HUES48 (cell line): Measurements from ENCODE around the gene CUL4A.
A peak's percentile ranks its signal among the peaks of the same experiment; 100 is the strongest.

Source experiments
- H3K27ac ChIP-seq: one replicate; pipeline ENCODE4 v1.7.0; 2013; ENCODE audit warnings: low read depth, low read length, inconsistent platforms
- H3K27me3 ChIP-seq: 2 replicates; pipeline ENCODE4 v1.6.1; 2013; ENCODE audit warnings: mild to moderate bottlenecking, low read length; ENCODE audit not compliant: control insufficient read depth, insufficient read depth
- H3K36me3 ChIP-seq: 2 replicates; pipeline ENCODE4 v1.6.1; 2013; ENCODE audit warnings: low read length; ENCODE audit not compliant: control insufficient read depth, insufficient read depth
- H3K4me1 ChIP-seq: 2 replicates; pipeline ENCODE4 v1.6.1; 2013; ENCODE audit warnings: mild to moderate bottlenecking, low read length; ENCODE audit not compliant: control insufficient read depth, insufficient read depth
- H3K4me3 ChIP-seq: 2 replicates; pipeline ENCODE4 v1.5.1; 2013; ENCODE audit warnings: mild to moderate bottlenecking, low read depth, low read length
- H3K9ac ChIP-seq: 2 replicates; pipeline ENCODE4 v1.6.1; 2013; ENCODE audit warnings: mild to moderate bottlenecking, low read depth, low read length, moderate library complexity
- H3K9me3 ChIP-seq: 2 replicates; pipeline ENCODE4 v1.6.1; 2013; ENCODE audit warnings: low read length; ENCODE audit not compliant: control insufficient read depth, insufficient read depth

Gene CUL4A

DNA sequence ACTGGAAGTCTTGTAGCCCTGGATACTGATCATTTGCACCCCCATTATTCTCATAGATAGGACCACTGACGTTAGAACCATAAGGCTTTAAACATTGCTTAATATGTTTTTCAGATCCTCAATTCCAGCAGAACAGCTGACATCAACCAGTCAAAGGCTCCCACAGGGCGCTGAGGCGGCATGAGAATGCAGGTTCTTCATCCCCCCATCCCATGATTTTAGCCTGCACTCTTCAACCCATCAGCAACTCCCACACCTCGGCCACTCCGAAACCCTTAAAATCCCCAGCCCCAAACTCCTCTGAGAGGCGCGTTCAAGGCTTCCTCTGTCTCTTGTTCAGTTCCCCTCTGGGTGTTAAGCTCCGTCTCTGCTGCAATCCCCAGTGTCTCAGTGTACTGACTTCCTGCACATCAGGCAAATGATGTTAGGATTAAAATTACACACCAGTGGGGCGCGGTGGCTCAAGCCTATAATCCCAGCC is 63.3 kb downstream of the CUL4A start:
- Histone ChIP-seq H3K27ac (no peak overlapping the region), H3K4me1 (no peaks in the 10 kb centered on the region; the same call in 1 of the 2 replicates), H3K27me3 (no peaks in the 10 kb centered on the region), H3K9me3 (no peaks in the 10 kb centered on the region), H3K36me3 (0 out of 2 replicates have a peak, but pooled peaks cover 5% of the 10 kb centered on the region), H3K4me3 (no peak overlapping the region), H3K9ac (no peak overlapping the region)

DNA sequence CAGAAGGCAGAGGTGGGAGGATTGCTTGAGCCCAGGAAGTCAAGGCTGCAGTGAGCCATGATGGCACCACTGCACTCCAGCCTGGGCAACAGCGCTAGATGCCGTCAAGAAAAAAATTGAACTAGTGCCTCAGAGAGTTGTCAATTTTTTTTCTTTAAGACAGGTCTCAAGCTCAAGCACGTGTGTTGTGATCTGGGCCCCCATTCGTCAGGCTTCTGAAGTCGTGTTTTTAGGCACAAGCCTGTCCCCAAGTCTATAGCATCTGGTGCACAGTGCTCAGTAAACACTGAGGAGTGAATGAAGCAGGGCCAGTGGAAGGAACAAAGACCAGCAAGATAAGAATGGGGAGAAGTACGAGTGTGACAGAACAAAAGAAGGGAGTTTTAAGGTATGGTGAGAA is 63.9 kb downstream of the CUL4A start:
- H3K36me3 ChIP-seq, result 0 out of 2 replicates have a peak, but pooled peaks cover 5% of the 10 kb centered on the region
- H3K9me3 ChIP-seq, result no peaks in the 10 kb centered on the region
- no peaks in the 10 kb centered on the region for H3K27me3 ChIP-seq
- no peak overlapping the region for H3K9ac ChIP-seq
- H3K4me3 ChIP-seq, result no peak overlapping the region
- H3K27ac ChIP-seq, result no peak overlapping the region
- H3K4me1 ChIP-seq, result no peaks in the 10 kb centered on the region; the same call in 1 of the 2 replicates

DNA sequence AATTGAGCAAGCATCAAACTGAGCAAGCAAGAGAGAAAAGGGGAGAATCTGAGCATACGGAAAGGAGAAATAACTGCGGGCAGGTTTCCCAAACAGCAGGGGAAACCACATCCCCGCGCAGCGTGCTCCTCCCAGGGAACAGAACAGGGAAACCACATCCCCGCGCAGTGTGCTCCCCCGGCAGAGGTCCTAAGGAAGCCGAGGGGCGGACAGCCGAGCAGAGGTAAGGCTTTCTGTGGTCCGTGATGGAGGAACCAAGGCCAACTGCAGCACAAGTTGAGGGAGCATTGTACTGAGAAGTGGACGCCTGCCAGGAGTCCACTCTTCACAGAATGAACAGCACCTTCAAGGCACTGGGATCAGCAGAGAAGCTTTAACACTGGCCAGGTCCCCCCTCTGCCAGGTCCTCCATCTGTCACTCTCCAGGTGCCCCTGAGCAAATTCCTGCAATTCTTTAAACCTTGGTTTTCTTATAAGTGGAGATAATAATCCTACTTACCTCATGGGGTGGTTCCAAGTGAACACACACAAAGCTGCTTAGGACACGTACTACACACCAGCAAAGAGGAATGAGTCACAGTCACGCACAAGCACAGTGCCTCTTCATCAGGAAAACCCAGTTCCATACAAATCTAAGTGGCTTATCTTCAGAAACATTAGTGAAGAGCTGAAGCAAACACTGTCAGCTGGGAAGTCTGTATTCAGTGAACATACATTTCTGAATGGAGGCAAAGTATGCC is 64.6 kb downstream of the CUL4A start:
- Histone ChIP-seq H3K27me3 (no peaks in the 10 kb centered on the region), H3K4me1 (no peaks in the 10 kb centered on the region; the same call in 1 of the 2 replicates), H3K36me3 (0 out of 2 replicates have a peak, but pooled peaks cover 5% of the 10 kb centered on the region), H3K27ac (no peak overlapping the region), H3K9me3 (0 out of 2 replicates have a peak, but pooled peaks cover 2% of the 10 kb centered on the region), H3K9ac (no peak overlapping the region), H3K4me3 (no peak overlapping the region)

DNA sequence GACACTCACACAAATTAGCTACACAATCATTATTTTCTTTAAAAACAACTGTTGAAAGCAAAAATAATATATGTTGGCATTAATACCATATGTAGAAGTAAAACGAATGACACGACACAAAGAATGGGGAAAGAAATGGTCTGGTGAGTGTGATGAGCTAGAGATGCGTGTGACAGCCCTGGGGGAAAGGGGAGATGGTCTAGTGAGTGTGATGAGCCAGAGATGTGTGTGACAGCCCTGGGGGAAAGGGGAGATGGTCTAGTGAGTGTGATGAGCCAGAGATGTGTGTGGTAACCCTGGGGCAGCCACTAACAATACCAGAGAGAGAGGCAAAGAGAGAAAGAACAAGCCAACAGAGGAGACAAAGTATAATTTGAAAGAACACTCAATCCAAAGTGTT is 65.3 kb downstream of the CUL4A start:
- Histone ChIP-seq H3K9me3 (peaks cover 4% of the 10 kb centered on the region; the same call in 1 of the 2 replicates), H3K36me3 (0 out of 2 replicates have a peak, but pooled peaks cover 5% of the 10 kb centered on the region), H3K27me3 (no peaks in the 10 kb centered on the region), H3K4me3 (no peak overlapping the region), H3K9ac (no peak overlapping the region), H3K27ac (no peak overlapping the region), H3K4me1 (no peaks in the 10 kb centered on the region; the same call in 1 of the 2 replicates)

DNA sequence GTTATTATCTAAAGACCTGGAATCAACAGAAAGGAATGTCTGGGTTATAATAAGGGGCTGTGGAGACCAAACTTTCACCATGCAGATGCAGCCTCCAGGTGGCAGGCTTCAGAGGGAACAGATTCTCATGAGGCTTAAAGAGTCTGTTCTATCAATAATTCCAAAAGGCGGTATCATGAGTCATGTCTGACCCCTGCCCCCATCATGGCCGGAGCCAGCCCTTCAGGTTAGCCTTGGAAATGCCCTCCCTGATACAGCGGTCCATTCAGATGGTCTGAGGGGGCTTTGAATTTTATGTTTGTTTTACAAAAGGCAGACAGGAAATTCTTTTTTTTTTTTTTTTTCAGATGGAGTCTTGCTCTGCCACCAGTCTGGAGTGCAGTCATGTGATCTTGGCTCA is 66.0 kb downstream of the CUL4A start:
- Histone ChIP-seq H3K27ac (no peak overlapping the region), H3K9ac (no peak overlapping the region), H3K9me3 (peaks cover 4% of the 10 kb centered on the region; the same call in 1 of the 2 replicates), H3K4me1 (no peaks in the 10 kb centered on the region; the same call in 1 of the 2 replicates), H3K27me3 (no peaks in the 10 kb centered on the region), H3K4me3 (no peak overlapping the region), H3K36me3 (0 out of 2 replicates have a peak, but pooled peaks cover 5% of the 10 kb centered on the region)

DNA sequence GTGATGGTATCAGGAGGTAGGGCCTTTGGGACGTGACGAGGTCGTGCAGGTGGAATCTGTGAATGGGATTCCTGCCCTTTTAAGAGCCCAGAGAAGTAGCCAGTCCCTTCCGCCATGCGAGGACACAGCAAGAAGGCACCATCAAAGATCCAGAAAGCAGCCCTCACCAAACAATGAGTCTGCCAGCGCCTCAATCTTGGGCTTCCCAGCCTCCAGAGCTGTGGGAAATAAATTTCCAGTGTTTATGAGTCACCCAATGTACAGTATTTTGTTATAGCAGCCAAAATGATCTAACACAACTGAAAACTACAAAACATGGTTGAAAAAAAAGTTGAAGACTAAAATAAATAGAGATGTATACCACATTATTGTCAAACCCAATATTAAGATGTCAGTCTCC is 70.7 kb downstream of the CUL4A start:
- Histone ChIP-seq H3K27ac (no peak overlapping the region), H3K36me3 (no peaks in the 10 kb centered on the region), H3K27me3 (no peaks in the 10 kb centered on the region), H3K9ac (no peak overlapping the region), H3K4me3 (no peak overlapping the region), H3K9me3 (peaks cover 4% of the 10 kb centered on the region; the same call in 1 of the 2 replicates), H3K4me1 (no peaks in the 10 kb centered on the region; the same call in 1 of the 2 replicates)

DNA sequence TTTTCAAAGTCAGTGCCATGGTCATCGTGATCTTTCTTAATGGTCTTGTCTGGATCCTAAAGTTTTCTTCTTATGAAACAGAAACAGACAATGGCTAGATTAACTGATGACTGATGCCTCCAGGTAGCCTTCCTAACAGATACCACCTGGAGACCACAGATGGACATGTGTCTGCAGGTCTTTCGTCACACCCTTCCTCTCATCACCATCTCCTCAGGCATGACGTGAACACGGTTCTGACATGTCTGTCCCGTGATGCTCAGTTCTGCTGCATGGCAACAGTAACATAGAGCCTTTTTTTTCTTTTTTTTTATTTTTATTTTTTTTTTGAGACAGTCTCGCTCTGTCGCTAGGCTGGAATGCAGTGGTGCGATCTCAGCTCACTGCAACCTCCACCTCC is 74.5 kb downstream of the CUL4A start:
- Histone ChIP-seq H3K9ac (no peak overlapping the region), H3K9me3 (peaks cover 4% of the 10 kb centered on the region; the same call in 1 of the 2 replicates), H3K27me3 (0 out of 2 replicates have a peak, but pooled peaks cover 4% of the 10 kb centered on the region), H3K27ac (no peak overlapping the region), H3K36me3 (no peaks in the 10 kb centered on the region), H3K4me3 (no peak overlapping the region), H3K4me1 (no peaks in the 10 kb centered on the region)

DNA sequence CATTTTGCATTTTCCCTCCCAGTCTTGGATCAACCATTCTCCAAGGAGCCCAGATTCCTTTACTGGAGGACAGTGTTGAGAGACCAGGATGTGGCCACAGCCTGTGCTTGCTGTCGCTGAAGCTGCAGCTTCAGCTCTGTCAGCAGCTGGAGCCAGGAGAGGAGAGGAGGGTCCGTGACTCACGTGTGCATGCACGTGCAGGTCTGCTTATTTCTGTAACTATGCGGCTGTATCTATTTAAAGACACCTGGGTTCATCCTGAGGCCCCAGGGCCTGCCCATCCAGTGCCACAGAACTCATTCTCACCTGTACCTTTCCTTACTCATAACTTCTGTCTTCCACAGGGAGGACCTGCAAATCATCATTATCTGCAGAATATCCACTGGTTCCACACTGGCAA is 79.5 kb downstream of the CUL4A start:
- Histone ChIP-seq H3K27me3 (peaks cover 9% of the 10 kb centered on the region), H3K27ac (no peak overlapping the region), H3K36me3 (no peaks in the 10 kb centered on the region), H3K4me3 (no peak overlapping the region), H3K9me3 (no peaks in the 10 kb centered on the region), H3K4me1 (0 out of 2 replicates have a peak, but pooled peaks cover 3% of the 10 kb centered on the region), H3K9ac (no peak overlapping the region)

DNA sequence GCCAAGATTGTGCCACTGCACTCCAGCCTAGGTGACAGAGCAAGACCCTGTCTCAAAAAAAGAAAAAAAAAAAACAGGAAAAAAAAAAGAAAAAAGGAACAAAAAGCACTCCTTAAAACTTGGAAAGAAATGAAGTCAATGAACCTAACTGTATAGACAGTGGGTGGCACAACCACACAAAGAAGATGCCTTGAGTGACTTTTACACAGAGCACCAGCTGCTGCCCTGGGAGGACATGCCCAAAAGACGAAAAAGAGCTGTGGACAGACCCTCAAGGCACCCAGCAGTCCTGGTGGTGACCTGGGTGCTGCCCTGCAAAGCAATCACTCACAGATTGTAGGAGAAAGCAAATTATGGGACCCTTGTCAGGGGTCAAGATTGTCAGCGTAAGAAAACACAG is 81.7 kb downstream of the CUL4A start:
- Histone ChIP-seq H3K9ac (no peak overlapping the region), H3K27ac (no peak overlapping the region), H3K9me3 (no peaks in the 10 kb centered on the region), H3K4me1 (0 out of 2 replicates have a peak, but pooled peaks cover 3% of the 10 kb centered on the region), H3K36me3 (no peaks in the 10 kb centered on the region), H3K27me3 (peaks cover 9% of the 10 kb centered on the region), H3K4me3 (no peak overlapping the region)

DNA sequence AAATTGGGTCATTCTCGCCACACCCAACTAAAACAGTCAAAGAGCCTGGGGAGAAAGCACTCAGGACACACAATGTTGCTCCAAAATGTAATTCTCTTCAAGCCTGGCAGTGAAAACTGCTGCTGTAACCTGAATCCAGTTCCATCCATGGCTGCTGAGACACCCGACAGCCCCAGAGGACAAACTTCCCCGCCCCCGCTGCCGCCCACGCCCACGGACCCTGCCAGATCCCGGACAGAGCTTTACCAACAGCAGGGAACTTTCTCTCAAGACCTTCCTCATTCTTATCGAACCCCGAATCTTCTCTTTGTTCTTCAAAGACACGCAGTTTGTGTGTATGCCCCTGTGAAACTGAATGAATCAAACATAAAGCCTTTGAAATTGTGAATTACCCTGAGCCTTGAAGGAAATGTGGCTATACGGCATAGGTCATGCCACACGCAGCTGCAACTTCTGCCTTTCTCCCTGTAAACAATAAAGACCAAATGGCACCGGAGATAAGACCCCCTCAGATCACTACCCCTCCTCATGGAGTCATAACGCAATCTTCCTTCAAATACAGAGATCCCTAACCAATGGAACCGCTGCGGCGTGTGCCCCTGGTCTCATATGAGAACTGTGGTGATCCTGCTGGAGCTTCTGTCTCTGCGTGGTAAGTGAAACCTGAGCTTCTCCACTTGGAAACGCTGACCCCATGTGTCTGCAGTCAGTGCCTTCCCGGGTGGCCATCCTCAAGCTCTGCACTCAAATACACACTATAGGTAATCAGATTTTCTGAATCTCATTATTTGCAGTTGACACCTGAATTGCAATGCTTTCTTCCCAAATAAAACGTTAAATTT is 82.8 kb downstream of the CUL4A start:
- peak overlapping the region; percentile 61 for H3K27ac ChIP-seq
- H3K9me3 ChIP-seq, result no peaks in the 10 kb centered on the region
- H3K4me3 ChIP-seq, result 0 out of 2 replicates have a peak overlapping the region, but pooled peaks have one; percentile 25
- no peaks in the 10 kb centered on the region for H3K36me3 ChIP-seq
- H3K27me3 ChIP-seq, result peaks cover 9% of the 10 kb centered on the region
- H3K4me1 ChIP-seq, result 0 out of 2 replicates have a peak, but pooled peaks cover 3% of the 10 kb centered on the region
- H3K9ac ChIP-seq, result peak overlapping the region; percentile 31; the same call in 1 of the 2 replicates
